Activated T-helper 17 cell treated with anti-CD3 and anti-CD28 coated beads, Interleukin-2, amount 50 U/mL, for 72 hours (primary cell): ENCODE measurements around the gene FOXB1. TPM values are rescaled to one million over a fixed set of nuclear protein-coding genes. Genes with fewer than 3 reads are reported as not detected.

Experiments
- ATAC-seq: fragments of 150-1000 bp; cut with Tn5 transposase; replicated peaks from 2 replicates; pipeline ENCODE4 v1.10.0; 2021; ENCODE audit warnings: mild to moderate bottlenecking, moderate library complexity
- H3K27ac Mint-ChIP-seq: one replicate; pipeline ENCODE4 v1.8.0; 2022; ENCODE audit warnings: mixed read lengths
- H3K27me3 Mint-ChIP-seq: one replicate; pipeline ENCODE4 v1.8.0; 2022; ENCODE audit warnings: mixed read lengths
- H3K36me3 Mint-ChIP-seq: one replicate; pipeline ENCODE4 v1.8.0; 2022; ENCODE audit warnings: low read depth, mild to moderate bottlenecking, mixed read lengths
- H3K4me1 Mint-ChIP-seq: one replicate; pipeline ENCODE4 v1.8.0; 2022; ENCODE audit warnings: mixed read lengths
- H3K4me3 Mint-ChIP-seq: one replicate; pipeline ENCODE4 v1.8.0; 2022; ENCODE audit warnings: mild to moderate bottlenecking, mixed read lengths
- H3K9me3 Mint-ChIP-seq: one replicate; pipeline ENCODE4 v1.8.0; 2022; ENCODE audit warnings: mixed read lengths
- total RNA-seq, 2 donors: library from RNA; stranded (reverse); gene quantifications; one replicate each; pipeline ENCODE4 v1.2.3, GENCODE V29; 2022

The FOXB1 gene
- total RNA-seq, 2 donors from 2014 or later = 0.77 to 1.1 TPM

- Mint-ChIP-seq H3K9me3 (peaks cover 12% of the 10 kb centered on the region), H3K27me3 (peaks cover 73% of the 10 kb centered on the region), H3K27ac (no peak overlapping the region), H3K4me3 (peak overlapping the region; percentile 88), H3K36me3 (peaks cover 43% of the 10 kb centered on the region), H3K4me1 (peaks cover 21% of the 10 kb centered on the region)
- no peak for ATAC-seq
These were observed 685 bp upstream of the FOXB1 start for GRCh38 chr15:60003243-60004008.

DNA sequence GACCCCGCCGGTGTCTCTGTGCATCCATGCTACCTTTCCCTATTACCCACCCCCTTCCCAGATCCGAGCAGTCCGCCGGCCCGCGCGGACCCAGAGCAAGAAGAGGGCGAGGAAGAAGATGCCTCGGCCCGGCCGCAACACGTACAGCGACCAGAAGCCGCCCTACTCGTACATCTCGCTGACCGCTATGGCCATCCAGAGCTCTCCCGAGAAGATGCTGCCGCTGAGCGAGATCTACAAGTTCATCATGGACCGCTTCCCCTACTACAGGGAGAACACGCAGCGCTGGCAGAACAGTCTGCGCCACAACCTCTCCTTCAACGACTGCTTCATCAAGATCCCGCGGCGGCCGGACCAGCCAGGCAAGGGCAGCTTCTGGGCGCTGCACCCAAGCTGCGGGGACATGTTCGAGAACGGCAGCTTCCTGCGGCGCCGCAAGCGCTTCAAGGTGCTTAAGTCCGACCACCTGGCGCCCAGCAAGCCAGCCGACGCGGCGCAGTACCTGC lies 788 bp downstream of the FOXB1 start:
- peak; percentile 28 for ATAC-seq
- Mint-ChIP-seq H3K9me3 (peaks cover 12% of the 10 kb centered on the region), H3K4me3 (peak overlapping the region; percentile 88), H3K4me1 (peaks cover 21% of the 10 kb centered on the region), H3K27ac (peak overlapping the region; percentile 89), H3K36me3 (peaks cover 43% of the 10 kb centered on the region), H3K27me3 (peaks cover 71% of the 10 kb centered on the region)

DNA sequence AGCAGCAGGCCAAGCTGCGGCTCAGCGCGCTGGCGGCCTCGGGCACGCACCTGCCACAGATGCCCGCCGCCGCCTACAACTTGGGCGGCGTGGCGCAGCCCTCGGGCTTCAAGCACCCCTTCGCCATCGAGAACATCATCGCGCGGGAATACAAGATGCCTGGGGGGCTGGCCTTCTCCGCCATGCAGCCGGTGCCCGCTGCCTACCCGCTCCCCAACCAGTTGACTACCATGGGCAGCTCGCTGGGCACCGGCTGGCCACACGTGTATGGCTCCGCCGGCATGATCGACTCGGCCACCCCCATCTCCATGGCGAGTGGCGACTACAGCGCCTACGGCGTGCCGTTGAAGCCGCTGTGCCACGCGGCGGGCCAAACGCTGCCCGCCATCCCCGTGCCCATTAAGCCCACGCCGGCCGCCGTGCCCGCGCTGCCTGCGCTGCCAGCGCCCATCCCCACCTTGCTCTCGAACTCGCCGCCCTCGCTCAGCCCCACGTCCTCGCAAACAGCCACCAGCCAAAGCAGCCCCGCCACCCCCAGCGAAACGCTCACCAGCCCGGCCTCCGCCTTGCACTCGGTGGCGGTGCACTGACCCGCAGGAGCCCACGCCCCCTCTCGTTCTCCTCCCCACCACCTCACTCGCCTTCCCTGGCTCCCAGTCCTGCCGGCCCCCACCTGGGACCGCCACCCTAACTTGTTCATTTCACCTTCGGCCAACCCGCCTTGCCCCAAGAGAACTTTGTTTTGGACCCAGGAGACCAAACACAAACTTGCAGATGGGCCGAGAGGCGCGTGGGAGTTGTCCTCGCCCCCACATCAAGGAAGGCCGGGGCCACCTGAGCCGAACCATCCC lies 1.5 kb downstream of the FOXB1 start:
- Mint-ChIP-seq H3K4me1 (peaks cover 21% of the 10 kb centered on the region), H3K27ac (peak overlapping the region; percentile 89), H3K4me3 (peak overlapping the region; percentile 88), H3K27me3 (peaks cover 71% of the 10 kb centered on the region), H3K9me3 (peaks cover 12% of the 10 kb centered on the region), H3K36me3 (peaks cover 43% of the 10 kb centered on the region)
- peak; percentile 14 for ATAC-seq

- H3K27ac Mint-ChIP-seq = peak overlapping the region; percentile 89
- ATAC-seq = peak; percentile 76
- H3K27me3 Mint-ChIP-seq = peaks cover 71% of the 10 kb centered on the region
- peak overlapping the region; percentile 88 for H3K4me3 Mint-ChIP-seq
- peaks cover 41% of the 10 kb centered on the region for H3K36me3 Mint-ChIP-seq
- peaks cover 10% of the 10 kb centered on the region for H3K9me3 Mint-ChIP-seq
- H3K4me1 Mint-ChIP-seq = peaks cover 16% of the 10 kb centered on the region
These were observed 2.2 kb downstream of the FOXB1 start for GRCh38 chr15:60006203-60006862.

- ATAC-seq = no peak
- Mint-ChIP-seq H3K27me3 (peaks cover 67% of the 10 kb centered on the region), H3K36me3 (peaks cover 35% of the 10 kb centered on the region), H3K27ac (peak overlapping the region; percentile 89), H3K9me3 (peaks cover 5% of the 10 kb centered on the region), H3K4me3 (peak overlapping the region; percentile 88), H3K4me1 (peaks cover 11% of the 10 kb centered on the region)
These were observed 2.8 kb downstream of the FOXB1 start for GRCh38 chr15:60006873-60007272.

DNA sequence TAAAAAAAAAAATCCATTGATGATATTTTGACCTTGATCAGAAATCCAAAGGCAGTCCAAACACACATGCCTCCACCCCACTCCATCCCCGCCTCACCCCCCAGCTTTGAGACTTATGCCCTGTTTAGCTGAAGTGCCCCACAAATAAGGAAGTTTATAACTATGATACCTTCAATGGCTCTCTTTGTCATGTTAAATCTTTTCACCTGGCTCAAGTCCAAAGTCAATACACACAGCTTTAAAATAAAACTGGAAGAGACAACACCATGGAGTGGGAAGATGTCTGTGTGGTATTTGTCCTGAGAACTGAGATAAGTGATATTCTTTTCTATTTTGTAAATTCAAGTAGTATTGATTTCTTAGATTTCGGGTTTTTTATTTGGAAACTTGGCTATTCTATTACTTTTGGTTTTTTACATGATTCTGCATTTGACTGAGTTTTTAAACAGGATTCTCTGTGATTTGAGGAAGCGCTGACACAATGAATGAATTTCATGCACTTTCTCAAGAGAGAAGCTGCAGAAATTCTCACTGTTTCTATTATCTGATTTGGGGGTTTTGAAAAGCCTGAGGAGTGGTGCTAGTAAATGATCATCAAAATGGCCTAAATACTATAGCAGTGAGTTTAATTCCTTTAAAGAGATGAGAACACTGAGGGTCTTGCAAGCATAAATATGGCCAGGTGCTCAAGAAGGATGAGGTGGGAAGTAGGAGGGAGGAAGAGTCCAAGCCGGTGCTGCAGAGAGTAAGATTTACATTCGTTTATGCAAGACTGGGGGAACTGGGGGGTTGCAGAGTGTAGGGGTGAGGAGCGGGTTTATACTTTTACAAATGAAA lies 5.2 kb downstream of the FOXB1 start:
- H3K9me3 Mint-ChIP-seq = no peaks in the 10 kb centered on the region
- ATAC-seq = no peak
- H3K4me3 Mint-ChIP-seq = no peak overlapping the region
- H3K27me3 Mint-ChIP-seq = peaks cover 66% of the 10 kb centered on the region
- H3K36me3 Mint-ChIP-seq = peaks cover 24% of the 10 kb centered on the region
- H3K27ac Mint-ChIP-seq = no peak overlapping the region
- H3K4me1 Mint-ChIP-seq = peaks cover 11% of the 10 kb centered on the region

GRCh38 chr15:60009980-60010732 lies 6.0 kb downstream of the FOXB1 start:
- Mint-ChIP-seq H3K27ac (no peak overlapping the region), H3K4me1 (peaks cover 7% of the 10 kb centered on the region), H3K4me3 (no peak overlapping the region), H3K9me3 (no peaks in the 10 kb centered on the region), H3K27me3 (peaks cover 67% of the 10 kb centered on the region), H3K36me3 (peaks cover 17% of the 10 kb centered on the region)
- ATAC-seq = no peak

DNA sequence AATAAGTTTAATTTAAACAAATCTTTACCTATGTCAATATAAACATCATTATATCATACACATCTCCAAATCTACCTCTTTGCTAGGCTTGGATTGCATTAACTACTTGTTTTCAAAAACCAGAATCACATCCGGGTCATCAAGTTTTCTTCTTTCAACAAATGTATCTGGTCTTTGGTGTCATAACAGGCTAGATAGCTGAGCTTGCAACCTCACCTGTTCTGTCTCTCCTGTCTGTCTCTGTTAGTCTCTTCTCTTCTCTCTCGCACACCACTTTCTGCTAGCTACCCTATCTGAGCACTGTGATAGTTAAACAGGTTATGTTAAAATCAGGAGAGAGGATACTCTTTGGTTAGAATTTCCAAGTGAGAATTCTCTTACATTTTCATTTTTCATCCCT lies 6.7 kb downstream of the FOXB1 start:
- no peak for ATAC-seq
- Mint-ChIP-seq H3K4me3 (no peak overlapping the region), H3K4me1 (peaks cover 6% of the 10 kb centered on the region), H3K9me3 (no peaks in the 10 kb centered on the region), H3K27ac (no peak overlapping the region), H3K27me3 (peaks cover 64% of the 10 kb centered on the region), H3K36me3 (peaks cover 10% of the 10 kb centered on the region)

- H3K4me3 Mint-ChIP-seq = no peak overlapping the region
- H3K9me3 Mint-ChIP-seq = peaks cover 7% of the 10 kb centered on the region
- peaks cover 7% of the 10 kb centered on the region for H3K4me1 Mint-ChIP-seq
- H3K27ac Mint-ChIP-seq = no peak overlapping the region
- peaks cover 50% of the 10 kb centered on the region for H3K27me3 Mint-ChIP-seq
- H3K36me3 Mint-ChIP-seq = no peaks in the 10 kb centered on the region
- no peak for ATAC-seq
These were observed 8.6 kb downstream of the FOXB1 start for GRCh38 chr15:60012695-60013094.

DNA sequence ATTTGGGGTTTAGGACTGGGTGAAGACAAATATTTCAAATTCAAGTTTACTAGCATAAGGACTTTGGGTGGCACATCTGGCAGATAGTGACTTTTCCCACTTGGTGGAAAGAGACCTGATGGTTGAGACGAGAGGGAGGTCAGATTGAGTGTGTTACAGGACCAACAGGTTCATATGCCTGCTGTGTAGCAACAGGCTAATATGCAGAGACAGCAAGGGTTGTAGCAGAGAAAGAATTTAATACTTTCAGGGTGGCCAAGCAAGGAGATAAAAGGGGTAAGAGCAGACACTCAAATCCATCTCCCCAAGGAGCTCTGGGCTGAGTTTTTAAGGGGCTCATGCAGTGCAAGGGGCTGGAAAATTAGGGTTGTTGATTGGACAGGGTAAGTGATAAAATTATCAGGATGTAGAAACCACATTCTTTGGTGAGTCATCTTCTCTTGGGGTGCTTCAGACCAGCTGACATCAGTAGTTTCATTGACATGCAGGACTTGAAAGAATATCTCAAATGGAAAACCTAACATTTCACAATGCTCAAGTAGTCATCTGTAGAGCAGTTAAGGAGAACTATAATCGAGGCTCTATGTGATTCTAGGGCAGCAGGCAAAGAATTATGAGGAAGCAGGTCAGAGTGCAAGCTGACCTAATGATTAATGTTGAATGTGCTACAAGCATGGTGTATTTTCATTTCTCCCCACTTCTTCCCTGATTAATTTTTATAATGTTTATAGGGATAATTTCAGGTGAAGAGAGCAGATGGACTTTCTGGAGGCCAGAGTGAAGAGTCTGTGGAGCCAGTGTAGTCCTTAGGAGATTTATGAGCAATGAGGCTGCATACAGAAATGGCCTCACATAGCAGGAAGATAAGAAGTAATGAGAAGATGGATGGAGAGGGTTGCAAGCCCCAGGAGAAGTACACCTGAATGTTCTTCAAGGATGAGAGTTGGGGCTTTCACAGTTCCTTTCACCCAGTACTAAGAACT lies 13.7 kb downstream of the FOXB1 start:
- peaks cover 17% of the 10 kb centered on the region for H3K4me1 Mint-ChIP-seq
- peak; percentile 98 for ATAC-seq
- peak overlapping the region; percentile 22 for H3K4me3 Mint-ChIP-seq
- H3K27me3 Mint-ChIP-seq = peaks cover 29% of the 10 kb centered on the region
- no peaks in the 10 kb centered on the region for H3K36me3 Mint-ChIP-seq
- H3K9me3 Mint-ChIP-seq = peaks cover 16% of the 10 kb centered on the region
- peak overlapping the region; percentile 67 for H3K27ac Mint-ChIP-seq

- peaks cover 16% of the 10 kb centered on the region for H3K9me3 Mint-ChIP-seq
- peaks cover 13% of the 10 kb centered on the region for H3K27me3 Mint-ChIP-seq
- H3K36me3 Mint-ChIP-seq = no peaks in the 10 kb centered on the region
- no peak overlapping the region for H3K27ac Mint-ChIP-seq
- peaks cover 17% of the 10 kb centered on the region for H3K4me1 Mint-ChIP-seq
- H3K4me3 Mint-ChIP-seq = no peak overlapping the region
- no peak for ATAC-seq
These were observed 16.6 kb downstream of the FOXB1 start for GRCh38 chr15:60020736-60021135.

DNA sequence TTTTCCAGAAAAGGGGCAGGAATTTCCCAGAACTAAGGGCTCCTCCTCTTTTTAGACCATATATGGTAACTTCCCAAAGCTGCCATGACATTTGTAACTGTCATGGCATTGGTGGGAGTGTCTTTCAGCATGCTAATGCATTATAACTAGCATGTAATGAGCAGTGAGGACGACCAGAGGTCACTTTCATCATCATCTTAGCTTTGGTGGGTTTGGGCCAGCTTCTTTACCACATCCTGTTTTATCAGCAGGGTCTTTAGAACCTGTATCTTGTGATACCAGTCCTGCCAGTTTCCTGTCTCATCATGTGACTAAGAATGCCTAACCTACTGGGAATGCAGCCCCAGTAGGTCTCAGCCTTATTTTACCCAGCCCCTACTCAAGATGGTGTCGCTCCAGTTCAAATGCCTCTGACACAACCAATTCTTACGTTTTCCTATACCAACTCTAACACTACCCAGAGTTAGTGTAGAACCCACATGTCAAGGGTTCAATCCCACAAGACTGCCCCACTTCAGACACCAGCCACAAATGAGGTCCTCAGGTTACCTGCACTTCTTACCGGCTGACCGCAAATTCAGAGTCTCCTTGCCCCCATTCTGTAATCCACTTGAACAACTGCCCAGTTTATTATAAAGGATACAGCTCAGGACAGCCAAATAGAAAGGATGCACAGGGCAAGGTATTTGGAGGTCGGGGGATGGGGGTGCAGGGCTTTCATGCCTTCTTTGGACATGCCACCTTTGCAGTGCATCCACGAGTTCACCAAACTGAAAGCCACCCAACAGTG lies 17.7 kb downstream of the FOXB1 start:
- peaks cover 13% of the 10 kb centered on the region for H3K27me3 Mint-ChIP-seq
- H3K36me3 Mint-ChIP-seq = no peaks in the 10 kb centered on the region
- H3K9me3 Mint-ChIP-seq = peaks cover 16% of the 10 kb centered on the region
- H3K27ac Mint-ChIP-seq = no peak overlapping the region
- H3K4me1 Mint-ChIP-seq = peaks cover 17% of the 10 kb centered on the region
- no peak overlapping the region for H3K4me3 Mint-ChIP-seq
- ATAC-seq = no peak
